HuH-7 (cell line): ENCODE measurements around the gene ATXN7L1.

Experiments used
- DNase-seq: peaks from one replicate; pipeline ENCODE4 v3.0.0; 2011; ENCODE audit warnings: low spot score

Gene ATXN7L1

DNA sequence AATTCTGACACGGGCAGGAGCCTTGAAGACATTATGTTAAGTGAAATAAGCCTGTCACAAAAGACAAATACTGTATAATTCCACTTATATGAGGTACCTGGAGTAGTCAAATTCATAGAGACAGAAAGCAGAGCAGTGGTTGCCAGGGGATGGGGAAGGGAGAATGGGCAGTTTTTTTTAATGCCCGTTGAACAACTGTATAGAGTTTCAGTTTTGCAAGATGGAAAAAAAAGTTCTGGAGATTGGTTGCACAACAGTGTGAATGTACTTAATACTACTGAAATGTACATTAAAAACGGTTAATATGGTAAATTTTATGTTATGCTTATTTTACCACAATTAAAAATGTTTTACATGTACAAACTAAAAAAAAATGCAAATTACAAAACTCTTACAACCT lies 231.5 kb downstream of the ATXN7L1 start:
- DNase-seq = no peak

DNA sequence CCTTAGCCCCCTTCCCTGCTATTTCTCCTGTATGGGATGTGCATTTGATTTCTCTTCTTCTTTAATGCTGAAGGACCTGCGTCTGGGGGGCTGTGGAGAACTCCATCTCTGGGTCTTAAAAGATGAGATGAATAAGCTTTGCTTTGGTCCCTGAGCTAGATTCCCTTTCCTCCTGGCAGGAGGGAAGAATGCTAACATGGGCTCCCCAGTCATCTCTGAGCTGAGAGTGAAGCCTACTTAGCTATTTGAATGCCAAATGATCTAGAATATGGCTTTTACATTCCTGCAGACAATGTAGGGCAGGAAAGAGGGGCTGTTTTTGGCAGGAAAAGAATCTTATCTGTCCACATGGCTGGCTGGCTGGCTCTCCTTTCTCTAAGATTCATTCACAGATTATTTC lies 232.5 kb downstream of the ATXN7L1 start:
- no peak for DNase-seq

DNA sequence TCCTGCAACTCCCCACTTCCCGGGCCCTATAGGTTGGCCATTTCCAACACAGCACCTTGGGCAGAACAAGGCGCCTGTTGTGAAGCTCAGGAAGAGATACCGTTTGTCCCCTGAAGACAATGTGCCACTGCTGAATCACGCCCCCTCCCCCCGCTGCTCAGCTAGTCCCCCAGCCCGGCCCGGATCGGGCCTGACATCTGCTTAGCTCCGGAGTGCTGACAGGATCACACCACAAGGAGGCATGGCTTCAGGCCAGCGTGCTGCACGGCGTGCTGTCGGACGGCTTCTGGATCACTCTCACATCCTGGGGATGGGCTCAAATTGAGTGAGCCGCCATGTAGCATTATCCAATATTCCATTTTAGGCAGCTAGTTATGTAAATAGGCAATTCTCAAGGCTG lies 233.0 kb downstream of the ATXN7L1 start:
- no peak for DNase-seq

DNA sequence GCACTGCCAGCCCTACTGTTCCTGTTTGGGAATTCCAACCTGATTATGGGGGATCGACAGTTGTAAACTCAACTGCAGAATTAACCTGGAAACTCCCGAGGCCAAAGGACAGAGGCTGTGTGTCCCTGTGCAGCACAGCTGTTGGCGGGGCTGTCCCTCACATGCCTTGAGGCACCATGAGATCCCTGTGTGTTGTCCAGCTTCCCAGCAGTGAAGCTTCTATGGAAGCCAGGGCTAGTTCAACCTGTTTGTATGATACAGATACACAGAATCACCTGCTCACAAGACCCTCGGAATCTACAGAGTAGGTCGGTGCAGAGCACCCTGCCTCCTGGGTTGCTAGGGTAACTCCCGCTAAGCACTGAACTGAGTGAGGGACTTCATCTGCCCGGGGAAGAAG lies 234.1 kb downstream of the ATXN7L1 start:
- DNase-seq = no peak

DNA sequence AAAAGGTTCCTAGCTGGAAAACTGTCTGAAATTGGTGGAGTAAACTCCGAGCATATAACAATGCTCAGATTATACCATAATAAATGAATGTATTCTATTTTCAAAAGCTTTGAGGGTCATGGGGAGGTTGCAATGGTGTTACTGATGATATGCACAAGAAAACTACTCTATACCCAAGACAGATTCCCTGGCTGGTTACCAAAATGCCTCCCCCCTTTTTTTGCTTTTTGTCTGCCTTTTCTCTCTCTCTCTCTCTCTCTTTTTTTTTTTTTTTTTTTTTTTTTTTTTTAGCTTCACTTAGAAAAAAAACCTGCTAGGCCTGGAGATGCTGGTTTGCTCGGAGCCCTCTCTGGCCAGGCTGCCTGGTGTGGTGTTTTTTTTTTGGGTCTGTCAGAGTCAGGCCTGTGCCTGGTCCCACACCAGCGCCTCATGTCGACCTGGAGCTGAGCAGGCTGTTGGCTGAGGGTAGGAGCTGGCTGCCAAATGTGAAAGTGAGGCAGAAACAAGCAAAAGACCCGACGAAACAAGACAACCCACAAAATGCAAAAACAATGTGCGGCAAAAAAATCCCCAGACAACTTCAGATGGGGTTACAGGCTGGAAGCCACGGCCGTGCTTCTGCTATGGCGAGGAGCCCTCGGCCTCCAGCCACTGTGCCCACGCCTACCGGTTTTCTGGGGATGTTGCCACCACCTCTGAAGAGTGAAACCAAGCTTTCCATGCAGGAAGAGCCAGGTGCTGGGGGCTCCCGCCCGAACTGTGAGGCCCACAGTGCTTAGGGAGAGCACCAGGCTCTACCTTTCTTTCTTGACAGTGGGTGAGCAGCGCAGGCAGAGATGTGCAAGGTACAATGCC lies 235.2 kb downstream of the ATXN7L1 start:
- DNase-seq = no peak

DNA sequence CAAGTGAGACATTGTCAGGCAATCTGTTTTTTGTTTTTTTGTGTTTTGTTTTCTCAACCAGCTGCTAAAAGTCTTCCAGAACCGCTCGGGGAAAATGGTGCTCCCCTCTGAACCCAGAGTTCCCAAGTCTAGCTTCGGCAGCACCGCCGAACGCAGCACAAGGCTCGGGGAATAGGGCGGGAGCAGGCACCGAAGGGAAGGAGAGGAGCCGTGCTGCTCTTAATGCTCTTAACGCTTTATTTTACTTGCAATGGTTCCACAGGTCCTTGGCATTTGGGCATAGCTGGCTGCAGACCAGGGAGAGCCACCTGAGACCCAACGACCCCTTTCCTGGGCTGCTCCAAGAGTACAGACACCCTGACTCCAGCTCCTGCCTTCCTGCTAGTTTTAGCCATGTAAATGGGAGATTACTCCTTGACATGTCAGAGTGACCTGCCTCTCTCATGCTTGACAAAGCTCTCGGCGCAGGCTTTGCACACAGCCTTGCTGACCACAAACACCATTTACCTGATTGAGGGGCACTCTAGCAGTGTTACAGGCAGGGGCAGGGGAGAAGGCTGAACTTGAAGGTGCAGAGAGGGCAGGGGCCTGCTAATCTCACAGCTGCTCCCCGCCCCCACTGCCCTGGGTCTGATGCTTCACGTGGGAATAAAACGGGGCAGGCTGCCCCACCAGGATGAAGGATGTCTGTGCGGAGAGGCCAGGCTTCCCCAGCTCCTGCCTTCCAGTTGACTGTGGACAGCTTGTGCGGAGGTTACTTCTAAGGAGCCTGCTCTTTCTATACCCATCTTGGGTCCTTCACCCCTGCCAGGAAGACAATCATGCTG lies 236.5 kb downstream of the ATXN7L1 start:
- DNase-seq = no peak

DNA sequence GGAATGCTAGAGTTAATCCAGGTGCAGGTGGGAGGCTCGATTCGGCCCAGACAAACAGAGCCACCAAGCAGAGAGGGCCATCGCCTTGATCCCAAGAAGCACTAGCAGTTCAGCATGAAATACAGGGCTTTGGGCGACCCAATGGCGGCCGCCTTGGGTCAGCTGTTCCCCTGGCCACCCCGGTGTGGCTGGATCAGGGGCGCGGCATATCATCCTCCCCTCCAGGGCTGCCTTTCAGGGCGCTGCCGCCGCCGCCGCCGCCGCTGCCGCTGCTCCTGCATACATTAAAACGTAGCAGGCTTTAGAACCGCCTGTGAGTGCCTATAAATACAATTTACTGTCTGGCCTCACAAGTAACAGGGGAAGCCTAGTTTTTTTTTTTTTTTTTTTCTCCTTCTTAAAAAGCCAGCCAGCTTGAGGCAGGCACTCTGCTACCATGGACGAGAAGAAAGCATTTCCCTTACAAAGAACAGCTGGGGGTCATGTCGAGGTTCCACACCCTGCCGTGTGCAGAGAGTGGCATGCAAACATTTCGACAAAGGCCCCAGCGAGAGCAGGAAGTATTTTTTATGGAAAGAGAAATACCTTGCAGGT lies 237.4 kb downstream of the ATXN7L1 start:
- DNase-seq = no peak

DNA sequence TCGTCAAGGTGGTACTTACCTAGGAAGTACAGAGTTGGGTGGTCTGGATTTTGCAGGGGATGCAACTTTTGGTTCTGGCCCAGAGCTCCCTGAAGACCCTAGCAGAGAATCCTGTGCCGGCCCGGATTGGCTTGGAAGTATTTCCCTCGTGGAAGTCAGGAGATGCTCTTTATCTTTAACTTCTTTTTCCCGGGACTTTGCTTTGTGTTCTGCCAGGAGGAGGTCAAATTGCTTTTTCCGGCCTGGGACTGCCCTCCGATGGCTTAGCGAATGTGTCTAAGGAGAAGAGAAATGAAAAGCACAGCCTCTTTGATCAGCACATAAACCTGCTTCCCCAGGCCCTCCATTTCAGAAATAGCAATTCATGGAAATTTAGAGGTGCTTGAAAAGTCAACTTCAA lies 238.1 kb downstream of the ATXN7L1 start:
- DNase-seq = no peak

DNA sequence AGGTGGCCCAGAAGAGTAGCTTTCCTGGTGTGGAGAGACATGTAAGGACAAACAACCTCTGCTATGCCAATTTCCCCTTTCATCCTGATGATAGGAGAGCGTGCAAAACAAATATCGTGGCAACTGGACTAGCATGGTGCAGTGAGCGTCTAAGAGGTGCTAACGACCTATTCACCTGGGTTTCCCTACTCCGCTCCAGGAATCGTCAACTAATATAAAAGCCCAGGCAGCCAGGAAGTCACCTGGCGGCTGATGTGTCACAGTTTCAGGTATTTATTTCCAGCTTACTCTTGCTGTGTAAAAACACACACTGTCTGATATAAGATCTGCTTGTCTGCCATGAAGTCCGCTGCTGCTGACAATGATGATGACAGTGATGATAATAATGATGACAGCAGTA lies 238.6 kb downstream of the ATXN7L1 start:
- no peak for DNase-seq

DNA sequence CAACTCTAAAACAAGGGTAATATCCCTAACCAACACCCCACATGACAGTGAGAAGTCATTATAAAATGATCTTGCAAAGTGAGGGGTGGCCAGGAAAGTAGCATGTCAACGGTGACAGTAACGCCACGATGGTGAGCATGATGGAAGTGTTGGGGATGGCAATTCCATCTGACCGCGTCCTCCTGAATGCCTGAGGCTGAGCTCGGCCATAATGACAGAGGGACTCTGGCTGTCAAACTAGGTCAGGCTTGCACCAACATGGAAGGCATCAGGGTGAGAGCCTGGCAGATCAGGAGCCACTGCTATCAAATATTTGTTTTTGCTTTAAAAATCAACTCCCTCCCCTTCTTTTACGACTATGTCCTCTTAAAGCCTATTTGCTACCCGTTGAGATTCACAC lies 239.4 kb downstream of the ATXN7L1 start:
- no peak for DNase-seq

DNA sequence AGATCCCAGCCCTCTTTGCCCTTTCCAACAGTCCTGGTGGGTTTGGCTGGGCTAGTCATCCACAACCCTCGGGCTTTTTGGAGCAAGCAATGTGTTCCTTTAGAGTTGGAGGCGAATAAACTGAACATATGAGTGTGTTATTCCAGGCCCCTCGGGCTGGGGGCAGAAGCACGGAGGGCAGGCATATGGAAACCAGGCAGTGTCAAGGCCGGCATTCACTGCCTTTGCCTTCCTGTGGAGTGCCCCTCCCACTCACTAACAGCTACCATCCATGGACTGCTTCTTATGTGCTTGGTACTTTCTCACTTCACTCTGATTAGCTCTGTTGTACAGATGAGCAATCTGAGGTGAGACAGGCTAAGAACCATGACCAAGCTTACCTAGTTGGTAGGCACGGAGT lies 241.2 kb downstream of the ATXN7L1 start:
- no peak for DNase-seq

DNA sequence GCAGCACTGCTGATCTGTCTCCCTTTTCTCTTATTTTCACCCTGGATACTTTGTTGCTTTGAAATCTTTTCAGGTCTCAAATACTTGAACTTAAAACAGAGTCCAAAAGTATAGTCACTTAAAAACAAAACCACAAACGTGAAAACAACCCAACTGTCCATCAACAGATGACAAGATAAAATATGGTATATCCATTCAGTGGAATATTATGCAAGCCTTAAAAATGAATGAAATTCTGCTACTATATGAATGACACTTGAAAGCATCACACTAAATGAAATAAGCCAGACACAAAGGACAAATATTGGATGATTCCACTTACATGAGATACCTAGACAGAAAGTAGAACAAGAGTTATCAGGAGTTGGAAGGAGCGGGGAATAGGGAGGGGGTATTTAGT lies 250.4 kb downstream of the ATXN7L1 start:
- no peak for DNase-seq

DNA sequence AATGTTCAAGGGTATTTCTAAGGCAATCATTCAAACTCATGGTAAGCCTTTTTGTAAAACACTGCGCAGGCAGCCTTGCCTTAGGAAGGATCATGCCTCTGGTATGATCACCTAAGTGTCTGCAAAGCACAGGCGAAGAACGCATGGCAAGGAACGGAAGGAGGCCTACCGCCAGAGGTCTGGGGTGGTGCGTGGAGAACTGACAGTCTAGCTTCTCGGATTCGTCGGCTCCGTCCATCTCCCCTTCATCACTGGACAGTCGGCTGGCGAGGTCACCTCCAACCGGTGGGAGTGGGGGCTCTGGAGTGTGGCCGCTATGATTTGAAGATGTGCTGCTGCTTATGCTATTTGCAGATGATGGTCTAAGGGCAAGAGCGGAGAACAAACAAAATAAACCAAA lies 252.5 kb downstream of the ATXN7L1 start:
- DNase-seq = no peak

DNA sequence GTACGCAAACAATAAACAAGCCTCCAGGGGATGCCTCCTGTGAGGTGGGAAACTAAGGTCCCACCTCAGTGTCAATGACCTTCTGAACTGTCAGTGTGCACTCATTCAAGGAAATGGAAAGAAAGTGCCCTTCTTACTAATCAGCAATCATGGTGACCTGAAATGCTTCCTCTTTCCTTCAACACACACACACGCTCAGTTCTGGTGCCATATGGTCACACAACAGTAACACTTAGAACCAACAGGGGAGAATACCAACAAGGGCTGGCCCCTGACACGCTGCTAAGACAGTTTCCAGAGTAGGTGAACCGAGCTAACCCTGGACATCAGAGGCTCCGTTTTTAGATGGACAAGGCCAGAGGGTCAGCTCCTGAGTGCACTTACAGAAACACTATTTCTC lies 253.0 kb downstream of the ATXN7L1 start:
- DNase-seq = no peak

DNA sequence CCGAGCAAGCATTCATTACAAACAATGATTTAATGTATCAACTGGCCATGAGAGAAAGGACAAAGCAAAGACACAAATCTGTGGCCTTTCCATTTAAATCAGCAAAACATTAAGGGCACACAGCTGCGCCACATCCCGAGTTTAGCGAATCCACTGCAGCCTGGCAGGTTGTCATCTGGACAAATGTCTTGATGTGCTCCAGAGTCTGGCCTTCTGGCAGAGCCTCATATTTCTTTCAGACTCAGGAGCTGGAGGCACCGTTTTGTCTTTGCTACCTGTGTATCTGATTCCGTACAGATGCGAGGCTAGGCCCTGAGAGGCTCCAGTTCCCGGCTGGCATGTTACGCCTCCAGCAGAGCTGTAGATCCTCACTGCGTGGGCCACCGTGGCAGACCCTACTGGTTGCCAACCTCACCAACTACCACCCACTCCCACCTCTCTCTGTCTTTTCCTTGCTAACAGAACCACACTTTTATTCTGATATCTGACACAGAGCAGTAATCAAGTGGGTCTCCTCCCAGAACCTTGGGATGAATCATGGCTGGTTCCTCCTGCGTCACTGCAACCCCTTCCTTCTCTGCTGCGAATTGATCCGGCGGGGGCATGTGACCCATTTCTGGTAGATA lies 254.2 kb downstream of the ATXN7L1 start:
- no peak for DNase-seq

DNA sequence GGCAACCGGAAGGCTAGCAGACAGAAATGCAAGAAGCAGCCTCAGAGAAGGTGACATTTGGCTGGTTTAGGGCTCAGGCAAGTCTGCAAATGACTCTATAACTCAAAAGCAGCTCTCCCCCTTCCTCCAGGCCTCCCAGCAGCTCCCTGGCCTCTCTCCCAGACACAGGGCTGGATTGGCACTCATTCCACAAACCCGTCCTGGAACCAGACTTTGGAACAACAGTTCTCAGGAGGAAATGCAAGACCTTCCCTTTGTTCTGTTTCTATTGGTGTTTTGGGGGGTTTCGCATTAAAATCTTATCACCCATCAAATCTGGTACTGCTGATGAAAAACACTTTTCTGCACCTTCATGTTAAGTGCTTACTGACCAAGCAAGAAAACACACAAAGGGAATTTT lies 254.8 kb downstream of the ATXN7L1 start:
- DNase-seq = no peak

DNA sequence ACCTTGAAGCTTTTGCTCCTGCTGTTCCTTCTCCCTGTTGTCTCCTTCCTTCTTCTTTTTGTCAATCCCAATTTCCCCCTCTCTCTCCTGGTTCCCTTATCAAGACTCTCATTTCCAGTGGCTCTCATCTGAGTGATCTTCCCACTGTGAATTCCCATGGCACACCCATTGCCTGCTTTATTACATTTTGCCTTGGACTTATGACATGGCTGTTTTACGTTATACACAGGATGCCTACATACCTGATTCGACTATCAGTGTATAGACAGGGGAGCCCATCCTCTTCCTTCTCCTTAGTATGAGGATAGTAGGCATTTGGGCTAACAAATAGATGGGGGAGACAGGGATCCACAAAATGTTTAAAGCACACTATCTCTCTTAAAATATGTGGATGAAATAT lies 255.2 kb downstream of the ATXN7L1 start:
- DNase-seq = no peak

DNA sequence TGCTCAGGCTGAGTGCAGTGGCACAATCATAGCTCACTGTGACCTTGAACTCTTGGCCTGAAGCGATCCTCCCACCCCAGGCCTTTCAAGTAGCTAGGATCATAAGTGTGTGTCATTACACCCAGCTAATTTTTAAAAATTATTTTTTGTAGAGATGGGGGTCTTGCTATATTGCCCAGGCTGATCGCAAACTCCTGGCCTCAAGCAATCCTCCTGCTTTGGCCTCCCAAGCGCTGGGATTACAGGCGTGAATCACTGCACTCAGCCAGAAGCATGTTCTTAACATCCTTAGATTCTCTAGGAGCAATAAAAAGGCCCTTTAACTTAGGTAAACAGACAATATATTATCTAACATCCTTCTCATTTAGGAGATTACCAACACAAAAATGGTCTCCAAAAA lies 256.8 kb downstream of the ATXN7L1 start:
- DNase-seq = no peak

DNA sequence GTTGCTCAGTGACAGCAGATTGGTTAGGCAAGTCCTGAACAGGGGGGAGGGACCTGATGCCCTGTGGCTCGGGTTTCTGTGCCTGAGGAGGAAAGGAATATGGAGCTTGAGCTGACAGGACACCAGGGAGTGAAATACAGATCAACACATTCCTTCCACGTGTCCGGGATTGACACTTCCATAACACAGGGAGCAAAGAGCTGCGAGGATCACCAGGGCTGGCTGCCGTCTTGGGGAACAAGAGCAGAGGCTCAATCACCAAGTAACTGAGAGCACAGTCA lies 258.4 kb downstream of the ATXN7L1 start:
- no peak for DNase-seq

DNA sequence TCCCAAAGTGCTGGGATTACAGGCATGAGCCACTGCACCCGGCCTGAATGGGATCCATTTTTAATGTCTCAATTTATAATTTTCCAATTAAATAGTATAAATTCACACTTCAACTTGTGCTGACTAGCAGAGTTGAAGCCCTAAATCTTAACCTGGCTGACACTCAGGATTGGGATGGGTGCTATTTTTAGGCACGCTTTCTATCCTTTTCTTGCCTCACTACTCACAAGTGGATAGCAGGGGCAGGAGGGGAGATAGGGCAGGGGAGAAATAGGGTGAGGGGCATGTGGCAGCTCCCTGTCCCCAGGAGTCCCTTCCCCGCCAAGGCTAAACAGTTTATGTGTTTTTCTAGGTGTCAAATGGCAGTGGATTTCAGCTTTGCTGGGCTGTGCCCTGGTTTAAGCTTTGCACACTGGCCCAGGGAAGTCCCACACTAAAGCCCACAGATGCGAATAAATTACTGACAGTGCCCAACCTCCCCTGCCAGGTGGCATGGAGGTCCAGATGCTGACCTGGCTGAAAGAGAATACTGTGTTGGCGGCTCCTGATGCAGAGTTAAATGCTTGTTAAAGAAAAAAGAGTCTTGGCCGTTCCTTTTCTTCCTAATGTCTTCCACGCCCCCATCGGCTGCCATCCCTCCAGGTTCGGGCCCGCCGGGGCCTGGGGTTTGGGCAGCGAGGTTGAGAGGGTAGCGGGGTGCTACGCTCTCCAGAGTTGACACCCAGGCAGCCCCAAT lies 259.0 kb downstream of the ATXN7L1 start:
- DNase-seq = no peak

DNA sequence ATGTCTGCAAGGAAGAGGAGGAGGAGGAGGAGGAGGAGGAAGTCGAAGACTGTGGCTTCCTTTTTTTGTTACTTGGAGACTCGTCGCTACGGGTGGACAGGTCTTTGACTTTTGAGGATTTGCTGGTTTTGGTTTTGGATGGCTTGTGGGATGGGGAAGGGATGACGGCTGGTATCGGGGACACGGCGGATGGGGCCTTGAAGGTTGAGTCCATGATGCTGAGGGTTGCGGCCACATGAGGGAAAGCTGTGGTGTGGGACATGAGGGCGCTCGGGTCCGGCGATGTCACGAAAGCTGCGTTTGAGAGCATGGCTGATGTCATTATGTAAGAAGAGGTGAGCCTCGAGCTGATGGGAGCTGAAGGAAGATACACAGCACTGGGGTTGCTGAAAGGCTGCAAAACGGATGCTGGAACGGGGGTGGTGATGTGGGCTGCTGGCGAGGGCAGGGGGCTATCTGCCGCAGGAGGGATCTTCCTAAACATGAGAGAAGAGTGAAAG lies 262.0 kb downstream of the ATXN7L1 start:
- DNase-seq = no peak
